ENCODE measurements around the gene CUEDC1. TPM values are rescaled to one million over a fixed set of nuclear protein-coding genes. Genes with fewer than 3 reads are reported as not detected.

The CUEDC1 gene
- total and polyA plus RNA-seq, 2 of the 13 experiments (the other 11 are each of a cell fraction or from before 2014, with no cell fraction given): 7.4 to 12.9 TPM

DNA sequence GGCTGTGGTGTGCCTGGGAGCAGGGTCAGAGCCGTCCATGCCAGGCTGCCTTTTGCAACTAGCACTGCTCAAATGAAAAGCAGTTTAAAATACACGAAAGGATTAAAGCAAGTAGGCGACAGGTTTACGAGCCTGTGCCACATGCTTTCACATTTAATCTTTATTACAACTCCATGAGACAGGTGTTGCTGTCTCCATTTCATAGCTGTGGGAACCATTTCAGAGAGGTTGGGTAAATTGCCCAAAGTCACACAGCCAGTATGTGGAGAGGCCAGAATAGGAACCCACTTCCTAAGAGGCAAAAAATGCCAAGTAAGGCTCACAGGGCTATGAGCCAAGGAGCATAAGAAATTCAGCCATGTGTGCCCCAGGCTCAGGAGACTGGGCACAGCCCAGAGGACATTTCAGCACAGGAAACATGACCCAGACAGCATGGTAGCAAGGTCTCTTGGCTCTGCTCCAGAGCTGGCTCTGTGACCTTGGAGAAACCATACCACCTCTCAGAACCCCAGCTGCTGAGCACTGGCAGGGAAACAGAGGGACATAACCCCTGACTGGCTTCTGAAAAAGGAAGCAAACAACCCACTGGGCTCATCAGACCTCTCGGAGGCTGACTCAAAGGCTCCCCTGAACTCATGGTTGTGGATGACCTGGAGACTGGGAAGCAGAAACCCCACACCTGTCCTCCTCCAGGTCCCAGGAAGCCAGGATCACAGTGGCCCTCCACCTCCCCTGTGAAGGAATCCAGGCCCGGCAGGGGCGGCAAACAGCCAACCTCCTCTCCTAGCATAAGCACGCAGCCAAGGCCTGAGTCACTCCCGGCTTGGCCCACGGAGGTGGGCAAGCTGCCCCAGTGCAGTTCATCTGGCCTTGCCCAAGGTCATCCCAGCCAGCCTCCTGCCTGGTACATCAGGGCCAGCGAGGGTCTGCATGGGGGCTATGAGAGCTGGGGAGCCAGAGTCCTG is 65.0 kb downstream of the CUEDC1 start:
- Histone ChIP-seq H3K9me3 (ENCODE audit: low read length) (no peaks in the 10 kb centered on the region), H3K4me1 (ENCODE audit: insufficient read depth, low read length) (peaks cover 52% of the 10 kb centered on the region), H3K4me2 (ENCODE audit: low read depth, low read length) (no peak overlapping the region), H3K27me3 (ENCODE audit: control insufficient read depth in 1 of 2, insufficient read depth in 2 of 2, low read length in 2 of 2) (no peaks in the 10 kb centered on the region; a peak in 1 of 5 replicates), H3K4me3 (replicated peaks in 1 of 3; ENCODE audit: insufficient read depth in 1 of 3, low read depth in 2 of 3, low read length in 3 of 3) (no peak overlapping the region), H3K36me3 (replicated peaks in 1 of 2; ENCODE audit: control insufficient read depth in 1 of 2, insufficient read depth in 2 of 2, low read length in 2 of 2) (no peaks in the 10 kb centered on the region), H3K9ac (ENCODE audit: insufficient read depth, low read depth, low read length) (no peak overlapping the region; the same call in 1 of the 2 replicates), H3K27ac (ENCODE audit: extremely low read length, insufficient read depth, low read length) (no peak overlapping the region), H3K79me2 (ENCODE audit: insufficient read depth, low read length) (no peaks in the 10 kb centered on the region), H2AFZ (ENCODE audit: low read length) (no peak overlapping the region), H4K20me1 (ENCODE audit: insufficient read depth, low read length) (no peaks in the 10 kb centered on the region)
- ChIA-PET CTCF (ENCODE audit: low intra/inter-chr PET ratio, low total read pairs) (interaction anchor here (1.0 kb wide), 1 partner anchor 32 kb away, joined by 3 read pairs; no protein-coding TSS in a partner anchor), POLR2A (interaction anchor here (0.7 to 2.7 kb wide), 7 partner anchors 11 to 104 kb away, joined by 3 to 6 read pairs (median 3); partner anchors contain the start of gene VEZF1)
- BruUV-seq (replicated peaks): no TSS peak
- in situ Hi-C loops (cut with HindIII; ENCODE audit: extremely low pct_ligation_motif_present, low pct_unique_long_range_greater_than_20kb) (loop anchor here (10.0 kb wide), 1 partner anchor 225 kb away; no protein-coding TSS in a partner anchor), intact Hi-C loops (cut with micrococcal nuclease; ENCODE audit: unreplicated experiment) (loop anchor here (5.0 kb wide), 1 partner anchor 38 kb away; the partner anchor contains the start of gene MRPS23)
- 79% methylated on average over 8 of the region's 11 CpGs for WGBS (ENCODE audit: low lambda C conversion rate)
- ATAC-seq (no peak), DNase-seq (ENCODE audit: low spot score) (no peak), FAIRE-seq (no peak)
- TF ChIP-seq RAD51 (IDR thresholded peaks at IDR 0.05; ENCODE audit: borderline replicate concordance): no peak
- TF ChIP-seq ZNF431 (CRISPR knock-in tag; IDR thresholded peaks at IDR 0.05; ENCODE audit: borderline replicate concordance, low read depth): no peak
- peak; percentile 52; the same call in 1 of the 2 replicates for TF ChIP-seq MTA1 (CRISPR knock-in tag; IDR thresholded peaks at IDR 0.05; ENCODE audit: borderline replicate concordance)
- TF ChIP-seq ZSCAN30 (CRISPR knock-in tag; IDR thresholded peaks at IDR 0.05): no peak
- TF ChIP-seq, protein P1, sequence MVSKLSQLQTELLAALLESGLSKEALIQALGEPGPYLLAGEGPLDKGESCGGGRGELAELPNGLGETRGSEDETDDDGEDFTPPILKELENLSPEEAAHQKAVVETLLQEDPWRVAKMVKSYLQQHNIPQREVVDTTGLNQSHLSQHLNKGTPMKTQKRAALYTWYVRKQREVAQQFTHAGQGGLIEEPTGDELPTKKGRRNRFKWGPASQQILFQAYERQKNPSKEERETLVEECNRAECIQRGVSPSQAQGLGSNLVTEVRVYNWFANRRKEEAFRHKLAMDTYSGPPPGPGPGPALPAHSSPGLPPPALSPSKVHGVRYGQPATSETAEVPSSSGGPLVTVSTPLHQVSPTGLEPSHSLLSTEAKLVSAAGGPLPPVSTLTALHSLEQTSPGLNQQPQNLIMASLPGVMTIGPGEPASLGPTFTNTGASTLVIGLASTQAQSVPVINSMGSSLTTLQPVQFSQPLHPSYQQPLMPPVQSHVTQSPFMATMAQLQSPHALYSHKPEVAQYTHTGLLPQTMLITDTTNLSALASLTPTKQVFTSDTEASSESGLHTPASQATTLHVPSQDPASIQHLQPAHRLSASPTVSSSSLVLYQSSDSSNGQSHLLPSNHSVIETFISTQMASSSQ (IDR thresholded peaks at IDR 0.05; ENCODE audit: low read depth): no peak
- TF ChIP-seq, protein P1 (CRISPR knock-in tag; IDR thresholded peaks at IDR 0.05; ENCODE audit: borderline replicate concordance): 0 out of 2 replicates have a peak, but pooled peaks have one; percentile 35
- no peak for TF ChIP-seq KLF12 (CRISPR knock-in tag; IDR thresholded peaks at IDR 0.05; ENCODE audit: borderline replicate concordance)
- TF ChIP-seq ZFX (CRISPR knock-in tag; IDR thresholded peaks at IDR 0.05; ENCODE audit: low read depth): 0 out of 2 replicates have a peak, but pooled peaks have one; percentile 21
- TF ChIP-seq CHD4 (IDR thresholded peaks at IDR 0.05; ENCODE audit: borderline replicate concordance, low read length): no peak
- peak; percentile 50; the same call in 1 of the 2 replicates for TF ChIP-seq ZMYM3 (CRISPR knock-in tag; IDR thresholded peaks at IDR 0.05)
- TF ChIP-seq MAFF (IDR thresholded peaks at IDR 0.05; ENCODE audit: low read depth, low read length): no peak
- no peak for TF ChIP-seq ZNF614 (CRISPR knock-in tag; IDR thresholded peaks at IDR 0.05; ENCODE audit: borderline replicate concordance)
- no peak for TF ChIP-seq PCBP1 (IDR thresholded peaks at IDR 0.05; ENCODE audit: borderline replicate concordance, low read depth, low read length)
- TF ChIP-seq ZNF367 (CRISPR knock-in tag; IDR thresholded peaks at IDR 0.05; ENCODE audit: borderline replicate concordance): no peak
- TF ChIP-seq ATF7 (IDR thresholded peaks at IDR 0.05): no peak
- TF ChIP-seq ATF7 (CRISPR knock-in tag; IDR thresholded peaks at IDR 0.05): 0 out of 2 replicates have a peak, but pooled peaks have one; percentile 22
- 0 out of 2 replicates have a peak, but pooled peaks have one; percentile 18 for TF ChIP-seq ZNF839 (CRISPR knock-in tag; IDR thresholded peaks at IDR 0.05; ENCODE audit: borderline replicate concordance)
- no peak for TF ChIP-seq SATB2 (CRISPR knock-in tag; IDR thresholded peaks at IDR 0.05)
- TF ChIP-seq HDAC1 (CRISPR knock-in tag; IDR thresholded peaks at IDR 0.05): no peak
- no peak for TF ChIP-seq ZNF496 (CRISPR knock-in tag; IDR thresholded peaks at IDR 0.05; ENCODE audit: insufficient replicate concordance)

Data from HepG2 (cell line).